Embryonic facial prominence (tissue), 1 donor: ENCODE measurements around the gene GRIK1.

Experiments
- DNase-seq: peaks from one replicate; pipeline ENCODE4 v3.0.0-alpha.2; 2016; ENCODE audit errors: extremely low spot score

GRIK1 gene

DNA sequence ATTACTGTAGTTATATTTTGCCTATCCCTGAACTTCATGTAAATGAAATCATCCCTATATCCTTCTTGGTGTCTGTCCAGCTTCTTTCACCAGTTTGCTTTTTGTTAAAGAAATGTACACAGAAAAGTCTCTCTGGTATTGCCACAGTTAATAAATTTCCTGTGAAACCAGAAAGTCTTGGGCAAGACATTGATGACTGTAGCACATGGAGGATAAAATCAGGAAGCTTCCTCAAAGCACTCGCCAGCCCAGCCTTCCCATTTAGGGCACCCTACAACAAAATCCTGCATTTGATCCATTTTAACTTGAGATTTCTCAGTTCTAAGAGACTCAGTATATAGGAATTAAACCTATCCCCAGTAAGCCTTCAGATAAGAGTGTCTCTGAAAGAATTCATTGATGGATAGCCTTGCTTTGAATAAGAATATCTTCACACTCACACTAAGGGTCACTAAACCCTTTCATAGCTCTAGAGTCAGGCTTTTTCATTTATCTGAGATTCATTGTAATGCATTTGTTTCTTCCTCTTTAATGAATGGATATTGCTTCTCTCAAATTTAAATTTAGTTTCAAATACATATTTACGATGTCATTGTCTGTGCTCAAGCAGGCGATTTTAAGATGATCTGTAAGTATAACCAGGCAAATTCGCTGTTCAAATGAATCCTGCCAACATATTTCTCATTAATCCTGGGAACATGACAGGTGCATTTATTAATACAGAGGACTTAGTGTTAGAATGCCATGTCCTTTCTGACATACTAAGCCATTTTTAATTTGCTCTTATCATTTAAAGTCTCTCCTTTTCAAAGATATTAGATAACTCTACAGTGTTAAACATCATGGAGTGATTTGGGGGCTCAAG is 153.1 kb downstream of the GRIK1 start:
- DNase-seq, result no peak

- no peak for DNase-seq
Measured at GRCh38 chr21:29777160-29777559, 162.6 kb downstream of the GRIK1 start.

GRCh38 chr21:29775462-29775861 is 164.3 kb downstream of the GRIK1 start:
- no peak for DNase-seq

DNA sequence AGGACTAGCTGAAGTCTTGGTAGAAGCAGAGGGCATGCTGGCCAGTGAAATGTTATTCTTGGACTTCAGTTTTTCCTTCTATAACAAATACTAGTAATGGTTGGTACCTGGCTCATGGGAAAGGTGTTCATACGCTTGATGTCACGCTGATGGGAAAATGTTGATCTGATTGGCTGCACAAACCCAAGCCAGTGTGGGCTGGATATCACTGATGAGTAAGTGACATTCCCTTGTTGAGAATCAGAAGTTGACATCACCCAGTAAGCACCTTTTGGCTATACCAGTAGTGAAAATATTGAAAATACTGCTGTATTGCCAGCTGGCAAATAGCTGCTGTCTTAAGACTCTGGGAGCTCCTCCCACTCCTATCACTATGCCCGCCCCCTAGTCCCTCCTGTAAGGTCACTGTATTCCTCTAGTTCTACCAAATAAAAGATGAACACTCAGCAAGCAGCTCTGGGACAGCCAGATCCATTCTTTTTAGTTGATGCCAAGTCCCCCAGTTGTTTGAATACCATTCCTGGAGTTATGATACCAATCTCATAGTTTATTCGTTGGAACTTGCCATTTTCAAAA is 168.2 kb downstream of the GRIK1 start:
- no peak for DNase-seq

GRCh38 chr21:29763674-29764073 is 176.1 kb downstream of the GRIK1 start:
- no peak for DNase-seq

- no peak for DNase-seq
Measured at GRCh38 chr21:29762570-29763082, 177.2 kb downstream of the GRIK1 start.

GRCh38 chr21:29753216-29753615 is 186.6 kb downstream of the GRIK1 start:
- no peak for DNase-seq

DNA sequence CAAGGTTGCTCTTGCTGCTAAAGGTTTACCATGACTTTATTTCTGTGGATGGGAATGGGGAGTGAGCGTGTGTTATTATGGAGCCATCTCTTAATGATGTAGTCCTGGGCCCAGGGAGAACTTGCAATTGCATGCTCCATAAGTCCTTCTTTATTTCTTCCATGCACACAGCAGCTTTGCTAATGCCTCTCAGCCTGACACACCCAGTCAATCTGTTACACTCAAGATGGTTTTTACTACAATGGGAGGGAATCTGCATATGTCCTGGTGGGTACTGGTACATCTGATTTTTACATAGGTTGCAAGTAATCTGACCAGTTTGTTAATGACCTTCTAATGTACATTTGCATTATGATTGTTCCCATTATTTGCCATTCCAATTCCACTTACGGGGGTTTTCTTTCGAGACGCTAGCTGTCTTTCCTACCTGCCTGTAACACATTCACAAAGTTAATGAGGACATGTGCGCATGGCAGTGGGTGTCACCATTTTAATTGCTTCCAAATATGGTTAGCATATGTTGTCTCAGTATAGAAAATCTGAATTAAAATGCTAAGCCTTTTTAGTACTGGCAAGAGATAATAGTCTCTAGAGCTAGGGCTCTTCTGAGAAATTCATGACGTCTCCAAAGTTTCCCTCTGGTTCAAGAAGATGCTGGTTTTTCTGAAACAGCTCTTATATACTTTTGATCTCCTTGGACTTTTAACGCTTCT is 188.2 kb downstream of the GRIK1 start:
- no peak for DNase-seq

DNA sequence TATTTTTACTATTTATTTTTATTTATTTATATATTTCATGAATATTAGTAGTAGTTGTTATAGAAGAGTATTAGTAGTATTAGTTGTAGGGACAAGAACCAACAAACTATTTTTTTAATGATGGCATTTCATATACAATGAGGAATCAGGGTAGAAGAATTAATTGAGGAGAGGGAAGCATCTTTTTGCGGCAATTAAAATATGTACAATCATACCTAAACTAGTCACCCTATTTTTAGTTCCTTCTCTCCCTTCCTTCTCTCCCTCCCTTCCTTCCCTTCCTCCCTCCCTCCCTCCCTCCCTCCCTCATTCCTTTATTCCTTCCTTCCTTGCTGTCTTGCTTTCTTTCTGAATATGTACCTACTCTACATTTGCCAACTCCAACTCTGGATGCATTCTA is 189.8 kb downstream of the GRIK1 start:
- no peak for DNase-seq

- no peak for DNase-seq
Measured at GRCh38 chr21:29749223-29749622, 190.6 kb downstream of the GRIK1 start.

DNA sequence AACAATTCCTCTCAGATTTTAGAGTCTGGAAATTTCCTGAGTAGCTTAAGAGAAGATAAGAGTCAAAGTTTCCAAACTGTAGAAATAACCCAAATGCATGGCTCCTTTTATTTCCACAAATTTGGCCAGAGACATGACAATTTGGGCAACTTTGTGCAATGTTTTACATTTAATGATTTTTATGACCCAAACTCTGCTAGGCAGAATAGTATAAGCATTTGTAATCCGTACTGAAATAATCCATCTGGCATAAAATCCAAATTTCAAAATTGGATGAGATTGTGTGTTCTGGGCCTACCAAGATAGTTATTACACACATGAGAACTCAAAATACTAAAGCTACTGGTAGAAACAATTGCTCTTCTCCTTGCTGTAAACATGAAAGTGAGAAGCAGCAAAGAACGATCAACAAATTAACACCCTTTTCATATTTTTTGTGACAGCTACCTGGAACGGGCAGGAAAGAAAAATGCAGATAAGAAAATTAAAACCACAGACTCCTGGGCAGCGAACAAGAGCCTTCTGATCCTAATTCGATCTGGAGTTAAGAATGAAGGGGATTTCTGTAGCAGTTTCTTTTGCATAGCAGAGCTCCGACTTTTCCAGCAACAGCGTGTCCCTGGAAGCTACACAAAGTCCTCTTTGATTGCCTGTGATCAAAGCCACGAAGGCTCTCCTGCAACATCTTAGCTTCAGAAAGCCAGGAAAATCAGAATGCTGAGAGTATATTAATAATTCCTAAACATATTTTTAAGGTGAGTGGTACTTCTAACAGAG is 191.2 kb downstream of the GRIK1 start:
- DNase-seq, result no peak

DNA sequence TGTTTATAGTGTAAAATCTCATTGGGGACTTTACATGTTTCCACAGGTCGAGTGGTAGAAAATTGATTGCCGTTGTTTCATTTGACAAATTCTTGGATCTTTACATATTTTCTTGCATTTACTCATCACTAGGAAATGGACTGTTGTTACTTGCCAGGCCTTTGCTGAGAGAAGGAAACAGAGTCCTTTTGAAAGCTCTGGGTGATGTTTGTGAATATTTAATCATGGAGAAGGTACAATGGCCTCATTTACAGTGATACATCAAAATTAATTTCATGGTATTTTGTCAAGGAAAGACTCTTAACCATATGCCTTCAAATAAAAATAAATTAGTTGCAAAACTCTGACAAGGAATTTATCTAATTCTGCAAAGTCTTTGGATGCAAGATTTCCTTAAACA is 198.0 kb downstream of the GRIK1 start:
- DNase-seq, result no peak

- DNase-seq, result no peak
Measured at GRCh38 chr21:29739176-29739575, 200.6 kb downstream of the GRIK1 start.

GRCh38 chr21:29738730-29739129 is 201.1 kb downstream of the GRIK1 start:
- DNase-seq, result no peak

GRCh38 chr21:29737186-29737585 is 202.6 kb downstream of the GRIK1 start:
- DNase-seq, result peak; percentile 54

DNA sequence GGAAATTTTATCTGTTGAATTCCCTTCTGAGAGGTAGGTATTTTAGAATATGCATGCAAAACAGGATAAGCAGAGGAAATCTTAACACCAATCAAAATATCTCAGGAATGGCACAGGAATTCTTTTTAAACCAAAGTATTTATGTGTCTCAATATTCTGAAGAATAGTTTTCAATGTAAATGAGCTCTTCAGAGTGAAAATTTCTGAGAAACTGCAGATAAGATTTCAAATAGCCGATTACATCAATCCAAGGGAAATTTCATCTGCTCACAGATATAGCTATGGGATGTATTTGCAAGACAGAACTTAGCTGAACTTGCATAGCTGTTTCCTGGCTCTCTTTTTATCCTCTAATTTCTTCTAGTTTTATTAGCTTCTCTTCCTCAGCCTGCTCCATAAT is 209.5 kb downstream of the GRIK1 start:
- no peak for DNase-seq

GRCh38 chr21:29726044-29726443 is 213.8 kb downstream of the GRIK1 start:
- no peak for DNase-seq

DNA sequence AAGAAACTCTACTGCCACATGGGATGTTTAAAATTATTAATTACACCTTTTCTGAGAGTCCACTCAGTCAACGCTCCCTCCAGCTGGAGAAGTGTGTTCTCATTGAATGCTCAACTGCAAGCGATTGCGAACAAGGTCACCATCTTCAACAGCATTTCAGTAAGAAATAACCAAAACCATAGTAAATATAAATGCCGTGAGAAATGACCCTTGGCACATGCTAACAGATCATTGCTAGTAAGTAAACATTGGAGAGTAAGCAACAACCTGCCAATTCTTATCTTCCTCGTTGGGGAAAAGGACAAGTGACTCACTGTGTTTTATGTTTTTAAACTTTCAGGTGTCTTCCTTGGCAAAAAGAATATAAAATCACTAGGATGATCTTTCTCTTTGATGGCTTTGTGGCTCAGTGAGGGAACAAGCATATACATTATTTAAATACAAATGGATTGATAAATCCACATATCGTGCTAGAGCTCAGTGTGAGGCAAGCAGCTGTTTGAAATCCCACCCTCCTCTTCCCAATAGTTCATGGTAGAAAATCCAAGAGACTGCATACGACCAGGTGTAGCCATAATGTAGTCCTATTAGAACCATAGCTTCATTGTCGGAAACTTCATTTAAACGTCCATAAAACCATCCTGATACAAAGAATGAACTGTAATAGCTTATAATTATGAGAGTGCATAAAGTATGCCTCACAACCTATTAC is 214.6 kb downstream of the GRIK1 start:
- DNase-seq, result no peak

DNA sequence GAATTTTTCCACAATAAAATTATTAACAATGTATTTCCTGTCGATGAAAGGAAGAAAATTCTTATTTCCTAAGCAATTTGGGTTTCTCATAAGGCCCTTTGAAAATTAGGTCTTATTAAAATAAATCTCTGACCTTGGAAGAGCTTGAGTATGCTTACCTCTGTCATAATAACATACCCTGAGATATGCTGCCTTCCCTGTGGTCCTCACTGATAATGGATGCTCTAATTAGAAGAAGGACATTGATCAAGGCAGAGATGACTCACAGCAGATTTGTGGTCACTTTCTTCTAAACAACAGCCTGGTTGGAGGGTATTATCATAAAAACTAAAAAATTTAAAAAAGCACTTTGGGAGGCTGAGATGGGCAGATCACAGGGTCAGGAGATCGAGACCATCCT is 217.8 kb downstream of the GRIK1 start:
- no peak for DNase-seq

GRCh38 chr21:29721221-29721620 is 218.6 kb downstream of the GRIK1 start:
- DNase-seq, result no peak

- no peak for DNase-seq
Measured at GRCh38 chr21:29719521-29719920, 220.3 kb downstream of the GRIK1 start.
